Activated CD4-positive, alpha-beta T cell treated with anti-CD3 and anti-CD28 coated beads, Interleukin-2, amount 10 ng/mL, durations not matched to agents 7 days and 5 days (primary cell): Measurements from ENCODE around the gene MED31. TPM values are rescaled to one million over a fixed set of nuclear protein-coding genes. Genes with fewer than 3 reads are reported as not detected.
"Not testable (repeated sequence)": the region's sequence is repeated elsewhere in the genome, so short reads cannot be mapped to it uniquely, and the experiment has no call there.

Source experiments
- CTCF ChIA-PET: fragments of 350-600 bp; sonication (Branson Sonifier 250); formaldehyde crosslinking; loops from one replicate; lab custom pipeline; 2021; ENCODE audit warnings: antibody characterized with exemption; lab: Charles Lee
- POLR2A ChIA-PET: fragments of 350-600 bp; sonication (Branson Sonifier 250); formaldehyde crosslinking; loops from one replicate; lab custom pipeline; 2021; ENCODE audit warnings: antibody characterized with exemption; lab: Charles Lee
- DNase-seq: peaks from one replicate; pipeline ENCODE4 v3.0.0-alpha.2; 2020
- H3K27ac Mint-ChIP-seq: one replicate; pipeline ENCODE4 v1.8.0; 2021; ENCODE audit warnings: mild to moderate bottlenecking, moderate library complexity, mixed read lengths
- H3K27me3 Mint-ChIP-seq: one replicate; pipeline ENCODE4 v1.8.0; 2021; ENCODE audit warnings: mixed read lengths
- H3K36me3 Mint-ChIP-seq: one replicate; pipeline ENCODE4 v1.8.0; 2021; ENCODE audit warnings: low read depth, mixed read lengths
- H3K4me1 Mint-ChIP-seq: one replicate; pipeline ENCODE4 v1.8.0; 2021; ENCODE audit warnings: mixed read lengths
- H3K4me3 Mint-ChIP-seq: one replicate; pipeline ENCODE4 v1.8.0; 2021; ENCODE audit warnings: mild to moderate bottlenecking, moderate library complexity, mixed read lengths
- H3K9me3 Mint-ChIP-seq: one replicate; pipeline ENCODE4 v1.8.0; 2021; ENCODE audit warnings: mixed read lengths
- total RNA-seq, 2 experiments: library from RNA; stranded (reverse); gene quantifications; one replicate each; pipeline ENCODE4 v1.2.3, GENCODE V29; 2021

Gene MED31
- total RNA-seq: 10 to 100 TPM; 19.4 to 20.3 TPM

- Mint-ChIP-seq H3K27me3 (peaks cover 3% of the 10 kb centered on the region), H3K9me3 (no peaks in the 10 kb centered on the region), H3K27ac (peak within 1 kb of the TSS; percentile 98), H3K4me3 (peak within 1 kb of the TSS; percentile 91), H3K36me3 (peaks cover 29% of the 10 kb centered on the region), H3K4me1 (peaks cover 63% of the 10 kb centered on the region)
- ChIA-PET CTCF (interaction anchor here (0.6 to 1.3 kb wide), 3 partner anchors 12 to 181 kb away, joined by 3 to 4 read pairs (median 4); a partner anchor contains a TSS), POLR2A (interaction anchor here (1.0 kb wide), 1 partner anchor 9 kb away, joined by 6 read pairs; no protein-coding TSS in a partner anchor)
- peak; percentile 96 for DNase-seq
These were observed at the start of gene MED31, which contains the start of gene C17orf100 for GRCh38 chr17:6651354-6651918. Gene MED31, minus strand, starts transcription at chr17:6651605. Its CDS starts 77 bp downstream, at chr17:6651528. Gene C17orf100, plus strand, starts transcription at chr17:6651762. Its CDS starts 152 bp downstream, at chr17:6651914.

- Mint-ChIP-seq H3K4me1 (no peaks in the 10 kb centered on the region), H3K27me3 (no peaks in the 10 kb centered on the region), H3K27ac (no peak overlapping the region), H3K4me3 (no peak overlapping the region), H3K9me3 (no peaks in the 10 kb centered on the region), H3K36me3 (no peaks in the 10 kb centered on the region)
- CTCF ChIA-PET: interaction anchor here (1.1 kb wide), 1 partner anchor 34 kb away, joined by 3 read pairs; no protein-coding TSS in a partner anchor
- POLR2A ChIA-PET: no interaction called here
- DNase-seq: no peak
These were observed 49.5 kb upstream of the MED31 start for GRCh38 chr17:6700948-6701307.

- ChIA-PET CTCF (interaction anchor here (1.1 kb wide), 1 partner anchor 34 kb away, joined by 3 read pairs; no protein-coding TSS in a partner anchor), POLR2A (no interaction called here)
- Mint-ChIP-seq H3K27me3 (no peaks in the 10 kb centered on the region), H3K9me3 (no peaks in the 10 kb centered on the region), H3K4me3 (no peak overlapping the region), H3K36me3 (no peaks in the 10 kb centered on the region), H3K27ac (no peak overlapping the region), H3K4me1 (no peaks in the 10 kb centered on the region)
- DNase-seq: no peak
These were observed 48.9 kb upstream of the MED31 start for GRCh38 chr17:6699997-6700947.

GRCh38 chr17:6698004-6698403 is 46.6 kb upstream of the MED31 start:
- POLR2A ChIA-PET: no interaction called here
- H3K4me3 Mint-ChIP-seq: no peak overlapping the region
- CTCF ChIA-PET: interaction anchor here (0.8 to 1.6 kb wide), 2 partner anchors 16 to 22 kb away, joined by 3 read pairs; no protein-coding TSS in a partner anchor
- H3K27me3 Mint-ChIP-seq: peaks cover 8% of the 10 kb centered on the region
- no peaks in the 10 kb centered on the region for H3K4me1 Mint-ChIP-seq
- no peaks in the 10 kb centered on the region for H3K36me3 Mint-ChIP-seq
- H3K27ac Mint-ChIP-seq: no peak overlapping the region
- no peak for DNase-seq
- no peaks in the 10 kb centered on the region for H3K9me3 Mint-ChIP-seq

GRCh38 chr17:6696906-6697305 is 45.5 kb upstream of the MED31 start:
- Mint-ChIP-seq H3K27ac (no peak overlapping the region), H3K27me3 (peaks cover 16% of the 10 kb centered on the region), H3K4me1 (no peaks in the 10 kb centered on the region), H3K4me3 (no peak overlapping the region), H3K36me3 (no peaks in the 10 kb centered on the region), H3K9me3 (no peaks in the 10 kb centered on the region)
- ChIA-PET CTCF (interaction anchor here (1.6 kb wide), 1 partner anchor 15 kb away, joined by 3 read pairs; no protein-coding TSS in a partner anchor), POLR2A (no interaction called here)
- DNase-seq: no peak

- ChIA-PET CTCF (interaction anchor here (1.2 kb wide), 1 partner anchor 9 kb away, joined by 4 read pairs; no protein-coding TSS in a partner anchor), POLR2A (no interaction called here)
- Mint-ChIP-seq H3K27ac (no peak overlapping the region), H3K4me1 (no peaks in the 10 kb centered on the region), H3K4me3 (no peak overlapping the region), H3K9me3 (no peaks in the 10 kb centered on the region), H3K27me3 (peaks cover 19% of the 10 kb centered on the region), H3K36me3 (no peaks in the 10 kb centered on the region)
- DNase-seq: no peak
These were observed 44.2 kb upstream of the MED31 start for GRCh38 chr17:6695565-6695964.

- H3K27me3 Mint-ChIP-seq: peaks cover 19% of the 10 kb centered on the region
- CTCF ChIA-PET: interaction anchor here (1.2 kb wide), 1 partner anchor 9 kb away, joined by 4 read pairs; no protein-coding TSS in a partner anchor
- no peaks in the 10 kb centered on the region for H3K9me3 Mint-ChIP-seq
- H3K4me1 Mint-ChIP-seq: no peaks in the 10 kb centered on the region
- no peaks in the 10 kb centered on the region for H3K36me3 Mint-ChIP-seq
- no peak for DNase-seq
- POLR2A ChIA-PET: no interaction called here
- no peak overlapping the region for H3K4me3 Mint-ChIP-seq
- H3K27ac Mint-ChIP-seq: no peak overlapping the region
These were observed 43.6 kb upstream of the MED31 start for GRCh38 chr17:6695051-6695450.

GRCh38 chr17:6691958-6692357 is 40.6 kb upstream of the MED31 start:
- H3K4me3 Mint-ChIP-seq, DNase-seq, H3K27ac Mint-ChIP-seq, H3K36me3 Mint-ChIP-seq, H3K9me3 Mint-ChIP-seq, H3K4me1 Mint-ChIP-seq, POLR2A ChIA-PET: not testable (repeated sequence)
- CTCF ChIA-PET: interaction anchor here (2.2 kb wide), 1 partner anchor 10 kb away, joined by 5 read pairs; no protein-coding TSS in a partner anchor
- peaks cover 23% of the 10 kb centered on the region for H3K27me3 Mint-ChIP-seq

GRCh38 chr17:6691546-6691945 is 40.1 kb upstream of the MED31 start:
- peaks cover 24% of the 10 kb centered on the region for H3K27me3 Mint-ChIP-seq
- no peaks in the 10 kb centered on the region for H3K9me3 Mint-ChIP-seq
- ChIA-PET POLR2A (no interaction called here), CTCF (interaction anchor here (0.5 to 2.2 kb wide), 2 partner anchors 11 to 41 kb away, joined by 3 to 5 read pairs; no protein-coding TSS in a partner anchor)
- H3K36me3 Mint-ChIP-seq: no peaks in the 10 kb centered on the region
- no peak overlapping the region for H3K27ac Mint-ChIP-seq
- H3K4me1 Mint-ChIP-seq: no peaks in the 10 kb centered on the region
- no peak for DNase-seq
- H3K4me3 Mint-ChIP-seq: no peak overlapping the region

GRCh38 chr17:6690641-6691040 is 39.2 kb upstream of the MED31 start:
- Mint-ChIP-seq H3K4me1 (no peaks in the 10 kb centered on the region), H3K4me3 (no peak overlapping the region), H3K9me3 (no peaks in the 10 kb centered on the region), H3K27me3 (peaks cover 24% of the 10 kb centered on the region), H3K27ac (no peak overlapping the region), H3K36me3 (no peaks in the 10 kb centered on the region)
- ChIA-PET CTCF (interaction anchor here (2.2 kb wide), 1 partner anchor 11 kb away, joined by 5 read pairs; no protein-coding TSS in a partner anchor), POLR2A (no interaction called here)
- DNase-seq: no peak

GRCh38 chr17:6688944-6689343 is 37.5 kb upstream of the MED31 start:
- Mint-ChIP-seq H3K4me3 (no peak overlapping the region), H3K36me3 (no peaks in the 10 kb centered on the region), H3K27me3 (peaks cover 21% of the 10 kb centered on the region), H3K27ac (no peak overlapping the region), H3K4me1 (no peaks in the 10 kb centered on the region), H3K9me3 (no peaks in the 10 kb centered on the region)
- no peak for DNase-seq
- CTCF ChIA-PET: no interaction called here
- POLR2A ChIA-PET: no interaction called here

GRCh38 chr17:6686026-6686425 is 34.6 kb upstream of the MED31 start:
- H3K4me3 Mint-ChIP-seq: no peak overlapping the region
- DNase-seq: no peak
- no peaks in the 10 kb centered on the region for H3K4me1 Mint-ChIP-seq
- ChIA-PET POLR2A (no interaction called here), CTCF (no interaction called here)
- no peak overlapping the region for H3K27ac Mint-ChIP-seq
- H3K9me3 Mint-ChIP-seq: no peaks in the 10 kb centered on the region
- H3K36me3 Mint-ChIP-seq: no peaks in the 10 kb centered on the region
- peaks cover 14% of the 10 kb centered on the region for H3K27me3 Mint-ChIP-seq
